A549 (cell line): Measurements from ENCODE around the gene POLR3G. TPM values are rescaled to one million over a fixed set of nuclear protein-coding genes. Genes with fewer than 3 reads are reported as not detected.

Experiments
- ATAC-seq, 2 experiments: fragments of 200-7000 bp in 1 of 2; fragments of >200 bp in 1 of 2; cut with Nextera tagmentation in 1 of 2; cut with Tn5 transposase in 1 of 2; 3 replicates each; pipeline versions ENCODE4 v1.8.0 to v1.9.1; 2018 to 2020; ENCODE audit warnings: mild to moderate bottlenecking in 1 of 2, moderate library complexity in 1 of 2
- CTCF ChIA-PET: fragments of 300-600 bp; sonication (Branson Sonifier 250); formaldehyde crosslinking; extraction: SDS; loops from one replicate; lab custom pipeline; 2021; ENCODE audit warnings: antibody characterized with exemption, inconsistent platforms; lab: Yijun Ruan, JAX
- POLR2A ChIA-PET: fragments of 350-600 bp; formaldehyde crosslinking; extraction: SDS; loops from one replicate; lab custom pipeline; 2021; ENCODE audit warnings: antibody characterized with exemption, inconsistent platforms; lab: Yijun Ruan, JAX
- DNase-seq, 2 experiments: peaks; one replicate each; pipeline versions ENCODE4 v3.0.0 to v3.0.0-alpha.2; 2011 to 2016; ENCODE audit warnings: low read depth in 1 of 2, low spot score in 1 of 2
- FAIRE-seq: peaks from 2 replicates; lab custom pipeline; 2011; peaks lifted over from hg19 to GRCh38; lab: Jason Lieb, UNC
- H3K27ac ChIP-seq, 2 experiments: fragments of >200 bp; sonication (Bioruptor Twin); formaldehyde crosslinking; 3 replicates each; pipeline ENCODE4 v1.5.1; 2016 to 2017
- H3K4me1 ChIP-seq: fragments of >200 bp; sonication (Bioruptor Twin); formaldehyde crosslinking; 3 replicates; pipeline ENCODE4 v1.6.1; 2016
- H3K4me2 ChIP-seq: fragments of >200 bp; sonication (Bioruptor Twin); formaldehyde crosslinking; 3 replicates; pipeline ENCODE4 v1.6.1; 2016
- H3K4me3 ChIP-seq: fragments of >200 bp; sonication (Bioruptor Twin); formaldehyde crosslinking; 3 replicates; pipeline ENCODE4 v1.5.1; 2016
- H3K9me3 ChIP-seq: fragments of >200 bp; sonication (Bioruptor Twin); formaldehyde crosslinking; 3 replicates; pipeline ENCODE4 v1.6.1; 2016
- CBX2 ChIP-seq: fragments of 200-600 bp; sonication (generic); IDR thresholded peaks from 2 replicates; pipeline ENCODE4 v1.6.1; 2016; ENCODE audit warnings: low read depth, mild to moderate bottlenecking, borderline replicate concordance
- CHD4 ChIP-seq: fragments of 200-600 bp; sonication (generic); IDR thresholded peaks from 2 replicates; pipeline ENCODE4 v1.6.1; 2016; ENCODE audit warnings: antibody characterized with exemption, mild to moderate bottlenecking, borderline replicate concordance
- EHMT2 ChIP-seq: fragments of 200-600 bp; sonication (generic); IDR thresholded peaks from 2 replicates; pipeline ENCODE4 v1.6.1; 2016; ENCODE audit warnings: antibody characterized with exemption, low read depth, mild to moderate bottlenecking, moderate library complexity
- EP300 ChIP-seq, 2 experiments: fragments of >200 bp; sonication (Bioruptor Twin); formaldehyde crosslinking; IDR thresholded peaks; 2 replicates in 1 of 2; 3 replicates in 1 of 2; pipeline ENCODE4 v1.6.1; 2016 to 2017
- FOSB ChIP-seq: fragments of 250-450 bp; sonication (Bioruptor Pico); IDR thresholded peaks from 2 replicates; pipeline ENCODE4 v1.5.0; 2020; ENCODE audit warnings: mild to moderate bottlenecking, moderate library complexity
- FOSL2 ChIP-seq, 2 experiments: fragments of 450-650 bp in 1 of 2; fragments of >200 bp in 1 of 2; sonication (Bioruptor Twin) in 1 of 2; formaldehyde crosslinking; IDR thresholded peaks; 2 replicates each; pipeline versions ENCODE4 v1.5.0 to v1.6.1; 2016 to 2020; ENCODE audit warnings: mild to moderate bottlenecking in 1 of 2, moderate library complexity in 1 of 2
- FOXS1 ChIP-seq: fragments of 250-450 bp; sonication (Bioruptor Pico); IDR thresholded peaks from 2 replicates; pipeline ENCODE4 v1.5.0; 2020; ENCODE audit warnings: mild to moderate bottlenecking, moderate library complexity
- HOXB13 ChIP-seq: fragments of 250-450 bp; sonication (Bioruptor Pico); IDR thresholded peaks from 2 replicates; pipeline ENCODE4 v1.5.0; 2020; ENCODE audit warnings: low read depth, mild to moderate bottlenecking, moderate library complexity
- HOXB5 ChIP-seq: fragments of 250-450 bp; sonication (Bioruptor Pico); IDR thresholded peaks from 2 replicates; pipeline ENCODE4 v1.5.0; 2020; ENCODE audit warnings: mild to moderate bottlenecking, moderate library complexity
- JUNB ChIP-seq: fragments of >200 bp; sonication (Bioruptor Twin); formaldehyde crosslinking; IDR thresholded peaks from 2 replicates; pipeline ENCODE4 v1.6.1; 2016
- MAFK ChIP-seq: fragments of 450-650 bp; IDR thresholded peaks from 2 replicates; pipeline ENCODE4 v1.6.1; 2014; ENCODE audit not compliant: partially characterized antibody
- NFE2L2 ChIP-seq: fragments of 150-350 bp; conservative IDR thresholded peaks from 2 replicates; pipeline ENCODE4 v1.6.1; 2014; ENCODE audit warnings: low read length
- TFCP2L1 ChIP-seq: fragments of 250-450 bp; sonication (Bioruptor Pico); IDR thresholded peaks from 2 replicates; pipeline ENCODE4 v1.5.0; 2021; ENCODE audit warnings: mild to moderate bottlenecking
- TP53 ChIP-seq: fragments of 250-450 bp; sonication (Bioruptor Pico); IDR thresholded peaks from 2 replicates; pipeline ENCODE4 v1.5.0; 2021; ENCODE audit warnings: mild to moderate bottlenecking, moderate library complexity
- USF2 ChIP-seq: fragments of 450-650 bp; IDR thresholded peaks from 2 replicates; pipeline ENCODE4 v1.6.1; 2014; ENCODE audit warnings: antibody characterized with exemption
- ZC3H11A ChIP-seq: fragments of 450-650 bp; IDR thresholded peaks from 2 replicates; pipeline ENCODE4 v1.6.1; 2014; ENCODE audit warnings: antibody characterized with exemption, mild to moderate bottlenecking
- ZSCAN20 ChIP-seq: fragments of 250-450 bp; sonication (Bioruptor Pico); IDR thresholded peaks from 2 replicates; pipeline ENCODE4 v1.8.0; 2022; ENCODE audit warnings: mild to moderate bottlenecking, moderate library complexity
- whole genome bisulfite sequencing: methylation state at CpG from one replicate; pipeline ENCODE4 v1.1.6; 2017; ENCODE audit errors: missing lambda C conversion rate; 5-methylcytosine and 5-hydroxymethylcytosine counted together
- polyA plus RNA-seq, 4 experiments: library from polyadenylated mRNA; depleted of rRNA in 3 of 4; stranded (reverse); fragments of >200 nt; fragmentation: RNase III in 1 of 4; extraction: RNeasy Plus Mini Kit Qiagen cat#74134 plus additional on column Dnase treatment in 1 of 4; gene quantifications; 2 replicates in 3 of 4; 3 replicates in 1 of 4; pipeline ENCODE4 v1.2.3, GENCODE V29; 2011 to 2017
- TF ChIP-seq, protein P1 (sequence below): fragments of 200-600 bp; sonication (generic); IDR thresholded peaks from 2 replicates; pipeline ENCODE4 v1.6.1; 2016; ENCODE audit warnings: antibody characterized with exemption, mild to moderate bottlenecking, moderate library complexity
- TF ChIP-seq, protein P2 (sequence below): IDR thresholded peaks from 2 replicates; pipeline ENCODE4 v1.6.1; 2012

The POLR3G gene
- polyA plus RNA-seq, 2 of the 4 experiments (the other 2 are of a cell fraction): 11.7 to 22.6 TPM

- ChIA-PET POLR2A (interaction anchor here (1.0 kb wide), 1 partner anchor 28 kb away, joined by 3 read pairs; the partner anchor contains the start of genes MBLAC2 and POLR3G), CTCF (interaction anchor here (1.2 kb wide), 1 partner anchor 83 kb away, joined by 4 read pairs; no protein-coding TSS in a partner anchor)
- DNase-seq: no peak
- Histone ChIP-seq H3K4me1 (no peaks in the 10 kb centered on the region), H3K27ac (no peak overlapping the region), H3K4me3 (no peak overlapping the region), H3K9me3 (peaks cover 5% of the 10 kb centered on the region; the same call in 1 of the 3 replicates), H3K4me2 (no peak overlapping the region)
- no peak for ATAC-seq
- TF ChIP-seq HOXB5 (CRISPR knock-in tag) (no peak), JUNB (no peak), FOXS1 (no peak), EHMT2 (no peak), HOXB13 (CRISPR knock-in tag) (no peak), TFCP2L1 (CRISPR knock-in tag) (no peak), USF2 (no peak), EP300 (IDR thresholded peaks at IDR 0.05) (no peak), FOSL2 (IDR thresholded peaks at IDR 0.05) (no peak), FOSL2 (CRISPR knock-in tag; IDR thresholded peaks at IDR 0.05) (no peak), CHD4 (no peak), TP53 (no peak), CBX2 (no peak), ZC3H11A (no peak), FOSB (CRISPR knock-in tag) (no peak), NFE2L2 (no peak), ZSCAN20 (no peak)
- TF ChIP-seq, protein P1, sequence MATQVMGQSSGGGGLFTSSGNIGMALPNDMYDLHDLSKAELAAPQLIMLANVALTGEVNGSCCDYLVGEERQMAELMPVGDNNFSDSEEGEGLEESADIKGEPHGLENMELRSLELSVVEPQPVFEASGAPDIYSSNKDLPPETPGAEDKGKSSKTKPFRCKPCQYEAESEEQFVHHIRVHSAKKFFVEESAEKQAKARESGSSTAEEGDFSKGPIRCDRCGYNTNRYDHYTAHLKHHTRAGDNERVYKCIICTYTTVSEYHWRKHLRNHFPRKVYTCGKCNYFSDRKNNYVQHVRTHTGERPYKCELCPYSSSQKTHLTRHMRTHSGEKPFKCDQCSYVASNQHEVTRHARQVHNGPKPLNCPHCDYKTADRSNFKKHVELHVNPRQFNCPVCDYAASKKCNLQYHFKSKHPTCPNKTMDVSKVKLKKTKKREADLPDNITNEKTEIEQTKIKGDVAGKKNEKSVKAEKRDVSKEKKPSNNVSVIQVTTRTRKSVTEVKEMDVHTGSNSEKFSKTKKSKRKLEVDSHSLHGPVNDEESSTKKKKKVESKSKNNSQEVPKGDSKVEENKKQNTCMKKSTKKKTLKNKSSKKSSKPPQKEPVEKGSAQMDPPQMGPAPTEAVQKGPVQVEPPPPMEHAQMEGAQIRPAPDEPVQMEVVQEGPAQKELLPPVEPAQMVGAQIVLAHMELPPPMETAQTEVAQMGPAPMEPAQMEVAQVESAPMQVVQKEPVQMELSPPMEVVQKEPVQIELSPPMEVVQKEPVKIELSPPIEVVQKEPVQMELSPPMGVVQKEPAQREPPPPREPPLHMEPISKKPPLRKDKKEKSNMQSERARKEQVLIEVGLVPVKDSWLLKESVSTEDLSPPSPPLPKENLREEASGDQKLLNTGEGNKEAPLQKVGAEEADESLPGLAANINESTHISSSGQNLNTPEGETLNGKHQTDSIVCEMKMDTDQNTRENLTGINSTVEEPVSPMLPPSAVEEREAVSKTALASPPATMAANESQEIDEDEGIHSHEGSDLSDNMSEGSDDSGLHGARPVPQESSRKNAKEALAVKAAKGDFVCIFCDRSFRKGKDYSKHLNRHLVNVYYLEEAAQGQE: no peak
- TF ChIP-seq, protein P2, sequence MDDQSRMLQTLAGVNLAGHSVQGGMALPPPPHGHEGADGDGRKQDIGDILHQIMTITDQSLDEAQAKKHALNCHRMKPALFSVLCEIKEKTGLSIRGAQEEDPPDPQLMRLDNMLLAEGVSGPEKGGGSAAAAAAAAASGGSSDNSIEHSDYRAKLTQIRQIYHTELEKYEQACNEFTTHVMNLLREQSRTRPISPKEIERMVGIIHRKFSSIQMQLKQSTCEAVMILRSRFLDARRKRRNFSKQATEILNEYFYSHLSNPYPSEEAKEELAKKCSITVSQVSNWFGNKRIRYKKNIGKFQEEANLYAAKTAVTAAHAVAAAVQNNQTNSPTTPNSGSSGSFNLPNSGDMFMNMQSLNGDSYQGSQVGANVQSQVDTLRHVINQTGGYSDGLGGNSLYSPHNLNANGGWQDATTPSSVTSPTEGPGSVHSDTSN: no peak
- FAIRE-seq: no peak
Measured at GRCh38 chr5:90446961-90447360, 27.7 kb upstream of the POLR3G start.

DNA sequence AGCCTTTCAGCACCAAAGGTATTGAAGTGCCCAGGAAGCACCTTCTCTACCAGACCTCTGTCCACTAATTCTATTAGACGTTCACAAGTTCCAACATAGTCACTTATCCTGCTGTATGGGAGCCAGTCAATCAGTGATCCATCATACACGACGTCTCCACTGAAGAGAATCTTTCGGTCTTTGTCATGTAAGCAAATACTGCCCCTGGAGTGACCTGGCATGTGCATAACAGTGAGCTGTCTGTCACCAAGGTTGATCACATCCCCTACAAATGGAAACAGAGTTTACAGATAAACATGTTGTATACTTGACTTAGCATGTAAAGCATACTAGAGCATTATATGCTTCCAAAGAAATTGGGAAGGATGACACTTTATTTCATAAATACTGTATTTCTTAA is 13.4 kb upstream of the POLR3G start:
- no peak overlapping the region for H3K27ac ChIP-seq
- FAIRE-seq: no peak
- 82% methylated on average over 4 of the region's 4 CpGs for WGBS
- POLR2A ChIA-PET: no interaction called here
- no peak overlapping the region for H3K4me2 ChIP-seq
- CTCF ChIA-PET: interaction anchor here (1.1 to 1.4 kb wide), 2 partner anchors 15 to 68 kb away, joined by 3 read pairs; partner anchors contain the start of gene LYSMD3
- no peak for ATAC-seq
- H3K9me3 ChIP-seq: no peaks in the 10 kb centered on the region
- TF ChIP-seq USF2 (no peak), MAFK (peak; percentile 4)
- H3K4me1 ChIP-seq: no peaks in the 10 kb centered on the region
- no peak overlapping the region for H3K4me3 ChIP-seq
- DNase-seq: no peak
